K562 treated with DMSO at 1 percent for 4 hours (cell line): ENCODE data around the gene ANXA8L1. TPM values are rescaled to one million over a fixed set of nuclear protein-coding genes. Genes with fewer than 3 reads are reported as not detected.

Experiments used
- total RNA-seq: library from RNA; unstranded; fragments of 300-600 nt; gene quantifications from 2 replicates; pipeline ENCODE4 v1.2.3, GENCODE V29; 2022; ENCODE audit not compliant: insufficient read depth

ANXA8L1 gene
- total RNA-seq, result not detected in 2 replicates

GRCh38 chr10:46375406-46375805 is at the start of gene ANXA8L1:
TSS of gene ANXA8L1 (plus strand) at chr10:46375776. CDS start at chr10:46375852, 76 bp downstream.

Other genes with a start within 250 kb of the ANXA8L1 start
- not detected in 2 replicates for gene ANTXRL, start 88.8 kb upstream of the ANXA8L1 start, total RNA-seq
- gene NPY4R, start 90.2 kb downstream of the ANXA8L1 start, total RNA-seq, result not detected in 2 replicates
- not detected in 2 replicates for gene GPRIN2, start 180.9 kb downstream of the ANXA8L1 start, total RNA-seq
- not detected in 2 replicates for gene SYT15, start 203.4 kb downstream of the ANXA8L1 start, total RNA-seq